22Rv1 (cell line): Measurements from ENCODE around the gene CKB.

Experiments
- ZFX ChIP-seq: fragments of 450-650 bp; IDR thresholded peaks from 2 replicates; pipeline ENCODE4 v1.6.1; 2017; ENCODE audit warnings: antibody characterized with exemption, borderline replicate concordance
- TF ChIP-seq, protein P1 (sequence below): fragments of 450-650 bp; IDR thresholded peaks from 2 replicates; pipeline ENCODE4 v1.5.1; 2017; ENCODE audit warnings: mild to moderate bottlenecking

DNA sequence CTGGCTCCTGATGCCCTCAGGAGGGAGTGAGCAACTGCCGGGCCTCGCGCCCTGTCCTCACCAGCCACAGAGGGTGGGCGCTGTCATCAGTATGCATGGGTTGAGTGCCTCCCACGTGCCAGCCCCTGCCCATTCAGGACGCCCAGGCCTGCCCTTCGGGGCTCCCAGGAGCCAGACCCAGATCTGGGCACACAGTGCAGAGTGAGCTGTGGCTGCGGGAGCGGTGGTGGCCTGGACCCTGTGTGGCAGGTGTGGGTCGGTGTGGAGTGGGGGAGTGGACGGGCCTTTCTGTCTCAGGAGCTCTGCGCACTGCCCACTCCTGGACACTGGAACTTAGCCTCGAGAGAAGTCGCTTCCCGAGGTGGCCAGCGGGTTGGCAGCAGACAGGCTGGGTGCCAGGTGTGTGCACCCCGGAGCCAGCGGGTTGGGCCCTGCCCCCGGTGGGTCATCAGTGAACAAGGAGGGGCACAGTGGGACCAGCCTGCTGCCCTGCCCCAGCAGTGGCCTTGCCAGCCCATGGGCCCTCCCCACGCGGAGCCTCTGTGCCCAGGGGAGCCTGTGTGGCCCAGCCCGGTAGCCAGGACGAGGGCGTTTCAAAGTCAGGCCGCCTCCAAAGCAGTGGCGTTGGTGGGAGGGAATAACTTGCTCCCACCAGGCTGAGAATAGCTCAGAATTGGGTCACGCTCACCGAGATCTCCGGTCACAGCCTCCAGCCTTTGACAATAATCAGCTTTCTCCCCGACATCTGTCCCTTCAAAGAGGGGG is 15.8 kb upstream of the CKB start:
- TF ChIP-seq, protein P1, sequence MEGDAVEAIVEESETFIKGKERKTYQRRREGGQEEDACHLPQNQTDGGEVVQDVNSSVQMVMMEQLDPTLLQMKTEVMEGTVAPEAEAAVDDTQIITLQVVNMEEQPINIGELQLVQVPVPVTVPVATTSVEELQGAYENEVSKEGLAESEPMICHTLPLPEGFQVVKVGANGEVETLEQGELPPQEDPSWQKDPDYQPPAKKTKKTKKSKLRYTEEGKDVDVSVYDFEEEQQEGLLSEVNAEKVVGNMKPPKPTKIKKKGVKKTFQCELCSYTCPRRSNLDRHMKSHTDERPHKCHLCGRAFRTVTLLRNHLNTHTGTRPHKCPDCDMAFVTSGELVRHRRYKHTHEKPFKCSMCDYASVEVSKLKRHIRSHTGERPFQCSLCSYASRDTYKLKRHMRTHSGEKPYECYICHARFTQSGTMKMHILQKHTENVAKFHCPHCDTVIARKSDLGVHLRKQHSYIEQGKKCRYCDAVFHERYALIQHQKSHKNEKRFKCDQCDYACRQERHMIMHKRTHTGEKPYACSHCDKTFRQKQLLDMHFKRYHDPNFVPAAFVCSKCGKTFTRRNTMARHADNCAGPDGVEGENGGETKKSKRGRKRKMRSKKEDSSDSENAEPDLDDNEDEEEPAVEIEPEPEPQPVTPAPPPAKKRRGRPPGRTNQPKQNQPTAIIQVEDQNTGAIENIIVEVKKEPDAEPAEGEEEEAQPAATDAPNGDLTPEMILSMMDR = no peak
- no peak for TF ChIP-seq ZFX
